DND-41 (cell line): ENCODE measurements around the gene SNCAIP.
"Not testable (repeated sequence)": the region's sequence is repeated elsewhere in the genome, so short reads cannot be mapped to it uniquely, and the experiment has no call there.

Source experiments
- ATAC-seq: fragments of 200-7000 bp; cut with Tn5 transposase; 3 replicates; pipeline ENCODE4 v1.9.1; 2021; ENCODE audit warnings: low read depth; ENCODE audit not compliant: insufficient read depth
- DNase-seq: peaks from one replicate; pipeline ENCODE4 v3.0.0-alpha.2; 2020
- H2AFZ ChIP-seq: 2 replicates; pipeline ENCODE4 v1.6.0; 2012; ENCODE audit warnings: low read depth, low read length
- H3K27ac ChIP-seq: 2 replicates; pipeline ENCODE4 v1.5.1; 2012; ENCODE audit warnings: low read length, inconsistent platforms
- H3K27me3 ChIP-seq: fragments of 200-600 bp; sonication (generic); 2 replicates; pipeline ENCODE4 v1.6.0; 2012; ENCODE audit warnings: low read length, mild to moderate bottlenecking, inconsistent platforms; ENCODE audit not compliant: insufficient read depth, poor library complexity
- H3K36me3 ChIP-seq: 2 replicates; pipeline ENCODE4 v1.5.1; 2012; ENCODE audit warnings: low read length, inconsistent platforms; ENCODE audit not compliant: insufficient read depth
- H3K4me1 ChIP-seq: 2 replicates; pipeline ENCODE4 v1.5.1; 2012; ENCODE audit warnings: mild to moderate bottlenecking, low read length; ENCODE audit not compliant: insufficient read depth
- H3K4me2 ChIP-seq: 2 replicates; pipeline ENCODE4 v1.6.0; 2012; ENCODE audit warnings: mild to moderate bottlenecking, moderate library complexity, low read length, inconsistent platforms; ENCODE audit not compliant: insufficient read depth
- H3K4me3 ChIP-seq, 2 experiments: fragments of 200-600 bp in 1 of 2; shearing (Covaris generic) in 1 of 2; 2 replicates each; pipeline ENCODE4 v1.5.1; 2012 to 2016; ENCODE audit warnings: inconsistent platforms in 2 of 2, low read length in 2 of 2, mild to moderate bottlenecking in 2 of 2, low read depth in 1 of 2, moderate library complexity in 1 of 2
- H3K79me2 ChIP-seq: 2 replicates; pipeline ENCODE4 v1.6.0; 2012; ENCODE audit warnings: low read length, inconsistent platforms; ENCODE audit not compliant: insufficient read depth
- H3K9ac ChIP-seq: 2 replicates; pipeline ENCODE4 v1.6.0; 2012; ENCODE audit warnings: low read depth, mild to moderate bottlenecking, inconsistent platforms, low read length, moderate library complexity
- H3K9me3 ChIP-seq: 2 replicates; pipeline ENCODE4 v1.5.1; 2012; ENCODE audit warnings: low read length, moderate library complexity, mild to moderate bottlenecking, inconsistent platforms; ENCODE audit not compliant: insufficient read depth, severe bottlenecking
- H4K20me1 ChIP-seq: 2 replicates; pipeline ENCODE4 v1.6.0; 2012; ENCODE audit warnings: low read length; ENCODE audit not compliant: insufficient read depth
- EZH2 ChIP-seq: IDR thresholded peaks from 3 replicates; pipeline ENCODE4 v1.6.1; 2012; ENCODE audit warnings: borderline replicate concordance, low read depth, mild to moderate bottlenecking, moderate library complexity, low read length, inconsistent platforms; ENCODE audit not compliant: severe bottlenecking
- TF ChIP-seq, protein P1 (sequence below): IDR thresholded peaks from 2 replicates; pipeline ENCODE4 v1.5.1; 2012; ENCODE audit warnings: borderline replicate concordance, low read length, moderate library complexity, mild to moderate bottlenecking; ENCODE audit not compliant: poor library complexity, severe bottlenecking; ENCODE audit errors: extremely low read depth

Gene SNCAIP

DNA sequence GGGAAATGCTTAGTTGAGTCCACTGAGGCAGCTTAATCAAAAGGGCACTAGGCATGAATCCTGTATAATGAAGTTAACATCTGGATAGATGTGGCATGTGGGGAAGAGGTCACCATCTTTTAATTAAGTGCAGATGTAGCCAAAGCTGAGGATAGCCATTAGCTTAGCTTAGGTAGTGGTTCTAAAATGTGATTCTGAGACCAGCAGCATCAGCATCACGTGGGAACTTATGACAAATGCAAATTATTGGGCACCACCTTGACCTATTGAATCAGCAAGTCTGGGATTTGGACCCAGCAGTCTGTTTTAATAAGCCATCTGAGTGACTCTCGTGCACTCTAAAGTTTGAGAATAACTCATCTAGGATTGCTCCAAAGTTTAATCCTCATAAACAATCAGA is 63.8 kb downstream of the SNCAIP start:
- ATAC-seq (no peak), DNase-seq (no peak)
- Histone ChIP-seq H3K9ac (no peak overlapping the region), H3K9me3 (no peaks in the 10 kb centered on the region), H3K27ac (no peak overlapping the region), H3K79me2 (no peaks in the 10 kb centered on the region), H2AFZ (no peak overlapping the region), H3K4me3 (no peak overlapping the region), H3K4me2 (no peak overlapping the region), H4K20me1 (no peaks in the 10 kb centered on the region), H3K27me3 (no peaks in the 10 kb centered on the region), H3K36me3 (no peaks in the 10 kb centered on the region), H3K4me1 (no peaks in the 10 kb centered on the region)
- no peak for TF ChIP-seq EZH2
- TF ChIP-seq, protein P1, sequence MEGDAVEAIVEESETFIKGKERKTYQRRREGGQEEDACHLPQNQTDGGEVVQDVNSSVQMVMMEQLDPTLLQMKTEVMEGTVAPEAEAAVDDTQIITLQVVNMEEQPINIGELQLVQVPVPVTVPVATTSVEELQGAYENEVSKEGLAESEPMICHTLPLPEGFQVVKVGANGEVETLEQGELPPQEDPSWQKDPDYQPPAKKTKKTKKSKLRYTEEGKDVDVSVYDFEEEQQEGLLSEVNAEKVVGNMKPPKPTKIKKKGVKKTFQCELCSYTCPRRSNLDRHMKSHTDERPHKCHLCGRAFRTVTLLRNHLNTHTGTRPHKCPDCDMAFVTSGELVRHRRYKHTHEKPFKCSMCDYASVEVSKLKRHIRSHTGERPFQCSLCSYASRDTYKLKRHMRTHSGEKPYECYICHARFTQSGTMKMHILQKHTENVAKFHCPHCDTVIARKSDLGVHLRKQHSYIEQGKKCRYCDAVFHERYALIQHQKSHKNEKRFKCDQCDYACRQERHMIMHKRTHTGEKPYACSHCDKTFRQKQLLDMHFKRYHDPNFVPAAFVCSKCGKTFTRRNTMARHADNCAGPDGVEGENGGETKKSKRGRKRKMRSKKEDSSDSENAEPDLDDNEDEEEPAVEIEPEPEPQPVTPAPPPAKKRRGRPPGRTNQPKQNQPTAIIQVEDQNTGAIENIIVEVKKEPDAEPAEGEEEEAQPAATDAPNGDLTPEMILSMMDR, result no peak

DNA sequence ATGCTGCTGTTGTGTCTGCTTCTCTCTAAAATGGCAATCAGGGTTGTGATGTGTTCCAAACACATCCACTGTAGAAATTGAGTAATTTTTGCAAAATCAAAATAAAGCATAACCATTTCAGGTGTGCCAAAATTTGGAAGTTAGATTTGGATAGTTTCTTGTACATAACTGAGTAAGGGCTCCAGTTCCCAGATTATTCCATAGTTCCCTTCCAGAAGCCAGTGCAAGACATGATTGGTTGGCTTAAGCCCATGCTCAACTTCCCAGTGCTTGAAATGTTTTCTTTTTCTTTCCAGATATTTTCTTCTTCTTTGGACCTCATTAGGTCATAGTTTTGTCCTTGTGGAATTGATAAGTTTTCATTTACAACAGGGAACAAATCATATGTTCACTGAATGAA is 64.2 kb downstream of the SNCAIP start:
- no peak overlapping the region for H3K4me2 ChIP-seq
- H3K4me3 ChIP-seq, result no peak overlapping the region
- DNase-seq (no peak), ATAC-seq (no peak)
- H4K20me1 ChIP-seq, result no peaks in the 10 kb centered on the region
- H3K9me3 ChIP-seq, result no peaks in the 10 kb centered on the region
- TF ChIP-seq EZH2, result no peak
- TF ChIP-seq, protein P1, result no peak
- no peaks in the 10 kb centered on the region for H3K27me3 ChIP-seq
- no peaks in the 10 kb centered on the region for H3K4me1 ChIP-seq
- no peaks in the 10 kb centered on the region for H3K36me3 ChIP-seq
- H3K79me2 ChIP-seq, result no peaks in the 10 kb centered on the region
- H3K27ac ChIP-seq, result no peak overlapping the region
- no peak overlapping the region for H3K9ac ChIP-seq
- H2AFZ ChIP-seq, result no peak overlapping the region

DNA sequence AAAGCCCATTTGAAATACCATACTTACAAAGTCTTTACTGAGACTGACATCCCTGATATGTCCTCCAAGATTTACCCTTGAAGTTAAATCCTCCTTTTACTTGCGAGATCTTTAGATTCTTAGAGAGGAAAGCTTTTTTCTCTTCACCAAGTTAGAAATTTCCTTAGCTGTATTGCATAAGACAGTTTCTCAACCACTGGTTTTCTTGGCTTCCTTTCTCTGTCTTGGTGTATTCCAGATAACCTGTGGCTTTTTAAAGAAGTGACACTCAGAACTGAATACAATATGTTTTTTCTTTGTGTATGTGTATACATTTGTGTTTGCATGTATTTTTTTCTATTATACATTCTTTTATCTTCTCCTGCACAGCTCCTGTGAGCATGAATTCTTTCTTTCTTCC is 65.0 kb downstream of the SNCAIP start:
- Histone ChIP-seq H3K27ac (no peak overlapping the region), H3K4me2 (no peak overlapping the region), H4K20me1 (no peaks in the 10 kb centered on the region), H3K4me1 (no peaks in the 10 kb centered on the region), H3K9ac (no peak overlapping the region), H3K4me3 (no peak overlapping the region), H3K9me3 (no peaks in the 10 kb centered on the region), H2AFZ (no peak overlapping the region), H3K79me2 (no peaks in the 10 kb centered on the region), H3K36me3 (no peaks in the 10 kb centered on the region), H3K27me3 (no peaks in the 10 kb centered on the region)
- DNase-seq (no peak), ATAC-seq (no peak)
- no peak for TF ChIP-seq EZH2
- TF ChIP-seq, protein P1, result no peak

DNA sequence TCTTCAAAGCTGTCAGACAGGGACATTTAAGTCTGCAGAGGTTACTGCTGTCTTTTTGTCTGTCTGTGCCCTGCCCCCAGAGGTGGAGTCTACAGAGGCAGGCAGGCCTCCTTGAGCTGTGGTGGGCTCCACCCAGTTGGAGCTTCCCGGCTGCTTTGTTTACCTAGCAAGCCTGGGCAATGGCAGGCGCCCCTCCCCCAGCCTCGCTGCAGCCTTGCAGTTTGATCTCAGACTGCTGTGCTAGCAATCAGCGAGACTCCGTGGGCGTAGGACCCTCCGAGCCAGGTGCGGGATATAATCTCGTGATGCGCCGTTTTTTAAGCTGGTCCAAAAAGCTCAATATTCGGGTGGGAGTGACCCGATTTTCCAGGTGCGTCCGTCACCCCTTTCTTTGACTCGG is 70.9 kb downstream of the SNCAIP start:
- not testable (repeated sequence) for H3K79me2 ChIP-seq, H3K9me3 ChIP-seq, H4K20me1 ChIP-seq, H3K4me2 ChIP-seq, H3K9ac ChIP-seq, H2AFZ ChIP-seq, DNase-seq, H3K4me3 ChIP-seq, H3K36me3 ChIP-seq, H3K27ac ChIP-seq, ATAC-seq, H3K4me1 ChIP-seq, H3K27me3 ChIP-seq
